ENCODE results near the gene GOLGB1.
A peak's percentile ranks its signal among the peaks of the same experiment; 100 is the strongest.
"Not testable (repeated sequence)": the region's sequence is repeated elsewhere in the genome, so short reads cannot be mapped to it uniquely, and the experiment has no call there.

The GOLGB1 gene

GRCh38 chr3:121781611-121782010 lies 32.1 kb upstream of the GOLGB1 start:
- no peak overlapping the region for H3K4me3 ChIP-seq (ENCODE audit: low read depth, low read length)
- DNase-seq (ENCODE audit: low read depth), result no peak
- no peak for TF ChIP-seq CTCF (IDR thresholded peaks at IDR 0.05; ENCODE audit: insufficient read depth, low read depth, low read length, missing control alignments)

GRCh38 chr3:121775095-121775494 lies 25.6 kb upstream of the GOLGB1 start:
- not testable (repeated sequence) for H3K4me3 ChIP-seq (ENCODE audit: low read depth, low read length); DNase-seq (ENCODE audit: low read depth)

GRCh38 chr3:121769246-121769645 lies 19.7 kb upstream of the GOLGB1 start:
- no peak overlapping the region for H3K4me3 ChIP-seq (ENCODE audit: low read depth, low read length)
- DNase-seq (ENCODE audit: low read depth), result no peak
- TF ChIP-seq CTCF (IDR thresholded peaks at IDR 0.05; ENCODE audit: insufficient read depth, low read depth, low read length, missing control alignments), result no peak

- peak; percentile 9 for DNase-seq (ENCODE audit: low read depth)
Measured at GRCh38 chr3:121768452-121768851, 18.9 kb upstream of the GOLGB1 start.

GRCh38 chr3:121759541-121760202 lies 10.1 kb upstream of the GOLGB1 start:
- TF ChIP-seq CTCF (IDR thresholded peaks at IDR 0.05; ENCODE audit: insufficient read depth, low read depth, low read length, missing control alignments), result no peak
- DNase-seq (ENCODE audit: low read depth), result no peak
- H3K4me3 ChIP-seq (ENCODE audit: low read depth, low read length), result no peak overlapping the region

More at GRCh38 chr3:121768452-121768851, 18.9 kb upstream of the GOLGB1 start:
- no peak for TF ChIP-seq CTCF (IDR thresholded peaks at IDR 0.05; ENCODE audit: insufficient read depth, low read depth, low read length, missing control alignments)
- H3K4me3 ChIP-seq (ENCODE audit: low read depth, low read length), result no peak overlapping the region

- TF ChIP-seq CTCF (IDR thresholded peaks at IDR 0.05; ENCODE audit: insufficient read depth, low read depth, low read length, missing control alignments), result no peak
- no peak for DNase-seq (ENCODE audit: low read depth)
- no peak overlapping the region for H3K4me3 ChIP-seq (ENCODE audit: low read depth, low read length)
Measured at GRCh38 chr3:121758727-121759450, 9.3 kb upstream of the GOLGB1 start.

GRCh38 chr3:121757812-121758545 lies 8.4 kb upstream of the GOLGB1 start:
- no peak for DNase-seq (ENCODE audit: low read depth)
- no peak for TF ChIP-seq CTCF (IDR thresholded peaks at IDR 0.05; ENCODE audit: insufficient read depth, low read depth, low read length, missing control alignments)

More at GRCh38 chr3:121757812-121758545, 8.4 kb upstream of the GOLGB1 start:
- H3K4me3 ChIP-seq (ENCODE audit: low read depth, low read length), result no peak overlapping the region
